Measurements from ENCODE around the gene PITX2. TPM values are rescaled to one million over a fixed set of nuclear protein-coding genes. Genes with fewer than 3 reads are reported as not detected.

PITX2 gene
- total RNA-seq, 1 experiment from 2014 or later, result not detected

GRCh38 chr4:110617075-110617640, 5.7 kb downstream of the PITX2 start:
- Mint-ChIP-seq H3K27me3 (ENCODE audit: unreplicated experiment) (no peaks in the 10 kb centered on the region), H3K36me3 (ENCODE audit: insufficient read depth, unreplicated experiment) (no peaks in the 10 kb centered on the region), H3K4me1 (ENCODE audit: low read depth, unreplicated experiment) (no peaks in the 10 kb centered on the region), H3K9me3 (ENCODE audit: low read depth, unreplicated experiment) (no peaks in the 10 kb centered on the region), H3K4me3 (ENCODE audit: low read depth, unreplicated experiment) (no peak overlapping the region), H3K27ac (ENCODE audit: unreplicated experiment) (no peak overlapping the region)
- DNase-seq, result no peak
- BruUV-seq (replicated peaks), result no TSS peak
- TF ChIP-seq CTCF (IDR thresholded peaks at IDR 0.05; ENCODE audit: unreplicated experiment), result no peak
- intact Hi-C loops (cut with micrococcal nuclease; ENCODE audit: unreplicated experiment), result no loop called here
- CTCF ChIA-PET, result no interaction called here

GRCh38 chr4:110616238-110617074, 6.4 kb downstream of the PITX2 start:
- Mint-ChIP-seq H3K4me3 (ENCODE audit: low read depth, unreplicated experiment) (peak overlapping the region; percentile 64), H3K27ac (ENCODE audit: unreplicated experiment) (no peak overlapping the region), H3K27me3 (ENCODE audit: unreplicated experiment) (no peaks in the 10 kb centered on the region), H3K9me3 (ENCODE audit: low read depth, unreplicated experiment) (no peaks in the 10 kb centered on the region), H3K36me3 (ENCODE audit: insufficient read depth, unreplicated experiment) (no peaks in the 10 kb centered on the region), H3K4me1 (ENCODE audit: low read depth, unreplicated experiment) (no peaks in the 10 kb centered on the region)
- intact Hi-C loops (cut with micrococcal nuclease; ENCODE audit: unreplicated experiment), result no loop called here
- no peak for TF ChIP-seq CTCF (IDR thresholded peaks at IDR 0.05; ENCODE audit: unreplicated experiment)
- CTCF ChIA-PET, result no interaction called here
- BruUV-seq (replicated peaks), result no TSS peak
- no peak for DNase-seq

GRCh38 chr4:110615353-110616237, 7.3 kb downstream of the PITX2 start:
- no peak for DNase-seq
- intact Hi-C loops (cut with micrococcal nuclease; ENCODE audit: unreplicated experiment), result no loop called here
- CTCF ChIA-PET, result no interaction called here
- Mint-ChIP-seq H3K4me1 (ENCODE audit: low read depth, unreplicated experiment) (no peaks in the 10 kb centered on the region), H3K9me3 (ENCODE audit: low read depth, unreplicated experiment) (no peaks in the 10 kb centered on the region), H3K27me3 (ENCODE audit: unreplicated experiment) (no peaks in the 10 kb centered on the region), H3K36me3 (ENCODE audit: insufficient read depth, unreplicated experiment) (no peaks in the 10 kb centered on the region), H3K4me3 (ENCODE audit: low read depth, unreplicated experiment) (peak overlapping the region; percentile 64), H3K27ac (ENCODE audit: unreplicated experiment) (no peak overlapping the region)
- TF ChIP-seq CTCF (IDR thresholded peaks at IDR 0.05; ENCODE audit: unreplicated experiment), result no peak
- no TSS peak for BruUV-seq (replicated peaks)

- no peaks in the 10 kb centered on the region for H3K9me3 Mint-ChIP-seq (ENCODE audit: low read depth, unreplicated experiment)
- BruUV-seq (replicated peaks), result no TSS peak
Measured at GRCh38 chr4:110614976-110615352, 7.9 kb downstream of the PITX2 start.

More at GRCh38 chr4:110614976-110615352, 7.9 kb downstream of the PITX2 start:
- intact Hi-C loops (cut with micrococcal nuclease; ENCODE audit: unreplicated experiment), result no loop called here
- DNase-seq, result no peak
- Mint-ChIP-seq H3K36me3 (ENCODE audit: insufficient read depth, unreplicated experiment) (no peaks in the 10 kb centered on the region), H3K27ac (ENCODE audit: unreplicated experiment) (no peak overlapping the region), H3K4me3 (ENCODE audit: low read depth, unreplicated experiment) (no peak overlapping the region), H3K4me1 (ENCODE audit: low read depth, unreplicated experiment) (no peaks in the 10 kb centered on the region), H3K27me3 (ENCODE audit: unreplicated experiment) (no peaks in the 10 kb centered on the region)
- no peak for TF ChIP-seq CTCF (IDR thresholded peaks at IDR 0.05; ENCODE audit: unreplicated experiment)
- CTCF ChIA-PET, result no interaction called here
